ENCODE measurements around the gene LRIG3. TPM values are rescaled to one million over a fixed set of nuclear protein-coding genes. Genes with fewer than 3 reads are reported as not detected.

Gene LRIG3
- polyA plus RNA-seq, 3 donors: not detected

GRCh38 chr12:58901664-58902063, 18.6 kb downstream of the LRIG3 start:
- no peak overlapping the region for H3K4me3 Mint-ChIP-seq
- Histone ChIP-seq H3K4me2 (replicated peaks; ENCODE audit: extremely low read depth, low read length, poor library complexity, severe bottlenecking) (no peak overlapping the region), H3K27ac (ENCODE audit: low read depth in 1 of 2, low read length in 2 of 2) (no peak overlapping the region), H3K79me2 (ENCODE audit: insufficient read depth, low read length) (no peaks in the 10 kb centered on the region), H3K27me3 (ENCODE audit: control insufficient read depth in 2 of 2, insufficient read depth in 2 of 2, low read length in 2 of 2) (no peaks in the 10 kb centered on the region), H2AFZ (ENCODE audit: insufficient read depth, low read depth, low read length, poor library complexity, severe bottlenecking) (no peak overlapping the region), H3K4me3 (replicated peaks in 1 of 3; ENCODE audit: low read depth in 2 of 3, low read length in 3 of 3) (no peak overlapping the region), H4K20me1 (ENCODE audit: insufficient read depth, low read length) (no peaks in the 10 kb centered on the region), H3K36me3 (replicated peaks in 1 of 2; ENCODE audit: control insufficient read depth in 1 of 2, insufficient read depth in 2 of 2, low read length in 2 of 2) (no peaks in the 10 kb centered on the region), H3K9ac (ENCODE audit: insufficient read depth, low read length, poor library complexity, severe bottlenecking) (no peak overlapping the region), H3K4me1 (ENCODE audit: control insufficient read depth in 1 of 2, insufficient read depth in 2 of 2, low read length in 2 of 2) (no peaks in the 10 kb centered on the region), H3K9me3 (replicated peaks in 1 of 2; ENCODE audit: control insufficient read depth in 1 of 2, insufficient read depth in 1 of 2, low read length in 2 of 2) (no peaks in the 10 kb centered on the region)
- TF ChIP-seq CTCF (IDR thresholded peaks at IDR 0.05): no peak
- DNase-seq: no peak
- no peaks in the 10 kb centered on the region for H3K4me1 Mint-ChIP-seq
- intact Hi-C loops (cut with micrococcal nuclease): no loop called here
- WGBS (ENCODE audit: insufficient coverage): 87% methylated on average over 3 of the region's 5 CpGs
- H3K36me3 Mint-ChIP-seq: no peaks in the 10 kb centered on the region
- H3K27ac Mint-ChIP-seq: no peak overlapping the region
- H3K27me3 Mint-ChIP-seq (ENCODE audit: low read depth in 3 of 3): no peaks in the 10 kb centered on the region
- peaks cover 0 to 8% (median 2%) of the 10 kb centered on the region in 7 donors for H3K9me3 Mint-ChIP-seq

- DNase-seq: no peak
- WGBS (ENCODE audit: insufficient coverage): 60% methylated on average over 1 of the region's 4 CpGs
- no peaks in the 10 kb centered on the region for H3K4me1 ChIP-seq (ENCODE audit: control insufficient read depth in 1 of 2, insufficient read depth in 2 of 2, low read length in 2 of 2)
- no peaks in the 10 kb centered on the region for H4K20me1 ChIP-seq (ENCODE audit: insufficient read depth, low read length)
- no peaks in the 10 kb centered on the region for H3K79me2 ChIP-seq (ENCODE audit: insufficient read depth, low read length)
- no peak for TF ChIP-seq CTCF (IDR thresholded peaks at IDR 0.05)
- intact Hi-C loops (cut with micrococcal nuclease): no loop called here
- no peak overlapping the region for H3K9ac ChIP-seq (ENCODE audit: insufficient read depth, low read length, poor library complexity, severe bottlenecking)
- Mint-ChIP-seq H3K9me3 (peaks cover 0 to 8% (median 4%) of the 10 kb centered on the region in 7 donors), H3K4me3 (no peak overlapping the region), H3K27ac (no peak overlapping the region), H3K36me3 (no peaks in the 10 kb centered on the region), H3K4me1 (no peaks in the 10 kb centered on the region), H3K27me3 (ENCODE audit: low read depth in 3 of 3) (no peaks in the 10 kb centered on the region)
- H3K27me3 ChIP-seq (ENCODE audit: control insufficient read depth in 2 of 2, insufficient read depth in 2 of 2, low read length in 2 of 2): no peaks in the 10 kb centered on the region
- no peaks in the 10 kb centered on the region for H3K36me3 ChIP-seq (replicated peaks in 1 of 2; ENCODE audit: control insufficient read depth in 1 of 2, insufficient read depth in 2 of 2, low read length in 2 of 2)
- H3K27ac ChIP-seq (ENCODE audit: low read depth in 1 of 2, low read length in 2 of 2): no peak overlapping the region
- H3K9me3 ChIP-seq (replicated peaks in 1 of 2; ENCODE audit: control insufficient read depth in 1 of 2, insufficient read depth in 1 of 2, low read length in 2 of 2): no peaks in the 10 kb centered on the region
- H2AFZ ChIP-seq (ENCODE audit: insufficient read depth, low read depth, low read length, poor library complexity, severe bottlenecking): no peak overlapping the region
- no peak overlapping the region for H3K4me3 ChIP-seq (replicated peaks in 1 of 3; ENCODE audit: low read depth in 2 of 3, low read length in 3 of 3)
- no peak overlapping the region for H3K4me2 ChIP-seq (replicated peaks; ENCODE audit: extremely low read depth, low read length, poor library complexity, severe bottlenecking)
Measured at GRCh38 chr12:58897969-58898368, 22.3 kb downstream of the LRIG3 start.
